Kidney epithelial cell (primary cell): ENCODE data around the gene LYRM9. TPM values are rescaled to one million over a fixed set of nuclear protein-coding genes. Genes with fewer than 3 reads are reported as not detected.

ENCODE experiments used
- DNase-seq: peaks from one replicate; pipeline ENCODE4 v3.0.0-alpha.2; 2010; ENCODE audit warnings: low read depth
- H3K27me3 ChIP-seq: 2 replicates; pipeline ENCODE4 v1.6.0; 2011; ENCODE audit warnings: low read length; ENCODE audit not compliant: control insufficient read depth, insufficient read depth
- H3K36me3 ChIP-seq: 2 replicates; pipeline ENCODE4 v1.5.1; 2011; ENCODE audit warnings: low read length; ENCODE audit not compliant: control insufficient read depth, insufficient read depth
- H3K4me3 ChIP-seq: 2 replicates; pipeline ENCODE4 v1.5.1; 2011; ENCODE audit warnings: low read depth, mild to moderate bottlenecking, control low read depth, low read length
- CTCF ChIP-seq: IDR thresholded peaks from 2 replicates; pipeline ENCODE4 v1.5.1; 2011; ENCODE audit warnings: mild to moderate bottlenecking, moderate library complexity, low read length, control low read depth, inconsistent platforms; ENCODE audit not compliant: insufficient read depth, poor library complexity, severe bottlenecking
- total RNA-seq: library from RNA; depleted of rRNA; stranded (reverse); fragments of >200 nt; gene quantifications from 2 replicates; pipeline ENCODE4 v1.2.3, GENCODE V29; 2015

LYRM9 gene
- total RNA-seq, 1 donor from 2014 or later, result 5.0 TPM

GRCh38 chr17:27937025-27937546, 43.9 kb upstream of the LYRM9 start:
- peaks cover 2% of the 10 kb centered on the region for H3K27me3 ChIP-seq
- no peak for TF ChIP-seq CTCF
- H3K4me3 ChIP-seq, result no peak overlapping the region
- DNase-seq, result no peak
- H3K36me3 ChIP-seq, result no peaks in the 10 kb centered on the region

- no peak overlapping the region for H3K4me3 ChIP-seq
- no peaks in the 10 kb centered on the region for H3K27me3 ChIP-seq
- TF ChIP-seq CTCF, result no peak
- H3K36me3 ChIP-seq, result no peaks in the 10 kb centered on the region
- no peak for DNase-seq
Observed at GRCh38 chr17:27930000-27930399, 36.8 kb upstream of the LYRM9 start.

GRCh38 chr17:27928587-27928986, 35.4 kb upstream of the LYRM9 start:
- DNase-seq, result no peak
- no peak for TF ChIP-seq CTCF
- H3K27me3 ChIP-seq, result no peaks in the 10 kb centered on the region
- no peak overlapping the region for H3K4me3 ChIP-seq
- H3K36me3 ChIP-seq, result no peaks in the 10 kb centered on the region

- no peak for DNase-seq
- no peak for TF ChIP-seq CTCF
- Histone ChIP-seq H3K36me3 (no peaks in the 10 kb centered on the region), H3K4me3 (no peak overlapping the region), H3K27me3 (no peaks in the 10 kb centered on the region)
Observed at GRCh38 chr17:27927781-27928180, 34.6 kb upstream of the LYRM9 start.

- H3K36me3 ChIP-seq, result no peaks in the 10 kb centered on the region
- DNase-seq, result no peak
- TF ChIP-seq CTCF, result no peak
- no peaks in the 10 kb centered on the region for H3K27me3 ChIP-seq
- H3K4me3 ChIP-seq, result no peak overlapping the region
Observed at GRCh38 chr17:27921599-27921998, 28.4 kb upstream of the LYRM9 start.

- DNase-seq, result no peak
- H3K36me3 ChIP-seq, result no peaks in the 10 kb centered on the region
- no peak for TF ChIP-seq CTCF
- H3K27me3 ChIP-seq, result no peaks in the 10 kb centered on the region
- no peak overlapping the region for H3K4me3 ChIP-seq
Observed at GRCh38 chr17:27921077-27921476, 27.9 kb upstream of the LYRM9 start.
